GM21423 (cell line): ENCODE measurements around the gene TRPC4AP.

Experiments used
- ATAC-seq: cut with Tn5 transposase; IDR thresholded peaks from one replicate; pipeline ENCODE4 v1.9.1; 2021; ENCODE audit warnings: mild to moderate bottlenecking, moderate library complexity; ENCODE audit not compliant: unreplicated experiment

TRPC4AP gene

GRCh38 chr20:34990661-34991214 is 101.9 kb downstream of the TRPC4AP start:
- ATAC-seq: no peak

- ATAC-seq: no peak
These were observed 102.4 kb downstream of the TRPC4AP start for GRCh38 chr20:34990231-34990630.

- ATAC-seq: no peak
These were observed 102.9 kb downstream of the TRPC4AP start for GRCh38 chr20:34989670-34990069.

GRCh38 chr20:34989118-34989517 is 103.5 kb downstream of the TRPC4AP start:
- no peak for ATAC-seq

- no peak for ATAC-seq
These were observed 104.4 kb downstream of the TRPC4AP start for GRCh38 chr20:34988191-34988540.

GRCh38 chr20:34987288-34988190 is 105.1 kb downstream of the TRPC4AP start:
- ATAC-seq: no peak

- no peak for ATAC-seq
These were observed 106.0 kb downstream of the TRPC4AP start for GRCh38 chr20:34986311-34987287.

GRCh38 chr20:34985461-34986310 is 106.9 kb downstream of the TRPC4AP start:
- no peak for ATAC-seq

GRCh38 chr20:34984756-34985261 is 107.8 kb downstream of the TRPC4AP start:
- no peak for ATAC-seq

- ATAC-seq: no peak
These were observed 108.4 kb downstream of the TRPC4AP start for GRCh38 chr20:34983995-34984735.

- ATAC-seq: no peak
These were observed 109.4 kb downstream of the TRPC4AP start for GRCh38 chr20:34983089-34983820.

GRCh38 chr20:34982270-34983088 is 110.1 kb downstream of the TRPC4AP start:
- no peak for ATAC-seq

GRCh38 chr20:34980543-34981233 is 111.9 kb downstream of the TRPC4AP start:
- no peak for ATAC-seq

- ATAC-seq: no peak
These were observed 113.0 kb downstream of the TRPC4AP start for GRCh38 chr20:34979366-34980153.

- ATAC-seq: no peak
These were observed 114.4 kb downstream of the TRPC4AP start for GRCh38 chr20:34978092-34978744.
